Astrocyte (in vitro differentiated cells and primary cell): ENCODE data around the gene AK5.

Experiments used
- EZH2 ChIP-seq: IDR thresholded peaks from 2 replicates; pipeline ENCODE4 v1.6.1; 2012; ENCODE audit warnings: mild to moderate bottlenecking, low read length, inconsistent platforms; ENCODE audit not compliant: insufficient read depth
- TF ChIP-seq, protein P1 (sequence below): IDR thresholded peaks from 2 replicates; pipeline ENCODE4 v1.5.1; 2011; ENCODE audit warnings: low read depth, mild to moderate bottlenecking, inconsistent platforms, low read length, moderate library complexity; ENCODE audit not compliant: insufficient read depth

DNA sequence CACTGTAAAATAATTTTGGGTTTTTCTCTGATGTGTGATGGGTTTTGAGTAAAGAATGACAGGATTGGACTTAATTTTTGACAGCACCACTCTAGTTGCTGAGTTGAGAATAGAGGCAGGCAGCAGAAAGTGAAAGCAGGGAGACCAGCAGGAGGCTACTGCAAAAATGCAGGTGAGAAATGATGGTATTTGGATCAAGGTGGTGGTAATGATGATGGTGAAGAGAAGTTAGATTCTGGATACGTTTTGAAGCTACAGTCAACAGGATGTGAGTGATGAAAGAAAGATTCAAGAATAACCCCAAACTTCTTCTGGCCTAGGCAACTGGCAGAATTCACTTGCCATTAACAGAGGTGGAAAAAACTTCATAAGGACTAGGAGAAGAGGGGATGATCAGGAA, 14.8 kb upstream of the AK5 start:
- TF ChIP-seq, protein P1, sequence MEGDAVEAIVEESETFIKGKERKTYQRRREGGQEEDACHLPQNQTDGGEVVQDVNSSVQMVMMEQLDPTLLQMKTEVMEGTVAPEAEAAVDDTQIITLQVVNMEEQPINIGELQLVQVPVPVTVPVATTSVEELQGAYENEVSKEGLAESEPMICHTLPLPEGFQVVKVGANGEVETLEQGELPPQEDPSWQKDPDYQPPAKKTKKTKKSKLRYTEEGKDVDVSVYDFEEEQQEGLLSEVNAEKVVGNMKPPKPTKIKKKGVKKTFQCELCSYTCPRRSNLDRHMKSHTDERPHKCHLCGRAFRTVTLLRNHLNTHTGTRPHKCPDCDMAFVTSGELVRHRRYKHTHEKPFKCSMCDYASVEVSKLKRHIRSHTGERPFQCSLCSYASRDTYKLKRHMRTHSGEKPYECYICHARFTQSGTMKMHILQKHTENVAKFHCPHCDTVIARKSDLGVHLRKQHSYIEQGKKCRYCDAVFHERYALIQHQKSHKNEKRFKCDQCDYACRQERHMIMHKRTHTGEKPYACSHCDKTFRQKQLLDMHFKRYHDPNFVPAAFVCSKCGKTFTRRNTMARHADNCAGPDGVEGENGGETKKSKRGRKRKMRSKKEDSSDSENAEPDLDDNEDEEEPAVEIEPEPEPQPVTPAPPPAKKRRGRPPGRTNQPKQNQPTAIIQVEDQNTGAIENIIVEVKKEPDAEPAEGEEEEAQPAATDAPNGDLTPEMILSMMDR: no peak
- no peak for TF ChIP-seq EZH2
